Lung (tissue), 16 donors: ENCODE results near the gene EXPH5. TPM values are rescaled to one million over a fixed set of nuclear protein-coding genes. Genes with fewer than 3 reads are reported as not detected.
"Not testable (repeated sequence)": the region's sequence is repeated elsewhere in the genome, so short reads cannot be mapped to it uniquely, and the experiment has no call there.

Experiments
- ATAC-seq: fragments of 200-7000 bp; cut with Tn5 transposase; one replicate; pipeline ENCODE4 v1.9.1; 2020; ENCODE audit warnings: moderate number of reproducible peaks; ENCODE audit not compliant: insufficient read depth, low FRiP score
- DNase-seq, 3 donors: peaks; one replicate each; pipeline ENCODE4 v3.0.0-alpha.2; 2013 to 2017
- H3K27ac ChIP-seq, 2 donors: one replicate each; pipeline ENCODE4 v1.5.1; 2013; ENCODE audit warnings: mild to moderate bottlenecking in 2 of 2, moderate library complexity in 2 of 2, control low read depth in 1 of 2, inconsistent platforms in 1 of 2, low read depth in 1 of 2, low read length in 1 of 2
- H3K27me3 ChIP-seq, 3 donors: one replicate each; pipeline ENCODE4 v1.5.1; 2013; ENCODE audit warnings: low read length in 2 of 3; ENCODE audit not compliant: control insufficient read depth in 3 of 3, insufficient read depth in 3 of 3
- H3K36me3 ChIP-seq, 4 donors: one replicate each; pipeline ENCODE4 v1.5.1; 2013; ENCODE audit warnings: low read length in 4 of 4, mild to moderate bottlenecking in 1 of 4, moderate library complexity in 1 of 4; ENCODE audit not compliant: control insufficient read depth in 4 of 4, insufficient read depth in 4 of 4
- H3K4me1 ChIP-seq, 5 donors: one replicate each; pipeline ENCODE4 v1.5.1; 2013; ENCODE audit warnings: low read length in 5 of 5, mild to moderate bottlenecking in 2 of 5, moderate library complexity in 1 of 5; ENCODE audit not compliant: control insufficient read depth in 5 of 5, insufficient read depth in 5 of 5
- H3K4me3 ChIP-seq: one replicate; pipeline ENCODE4 v1.5.1; 2013; ENCODE audit warnings: mild to moderate bottlenecking, control low read depth, moderate library complexity
- H3K9ac ChIP-seq, 2 donors: one replicate each; pipeline ENCODE4 v1.5.1; 2013; ENCODE audit warnings: low read length in 2 of 2, control low read depth in 1 of 2; ENCODE audit not compliant: insufficient read depth in 1 of 2
- H3K9me3 ChIP-seq, 4 donors: one replicate each; pipeline ENCODE4 v1.5.1; 2013; ENCODE audit warnings: low read length in 3 of 4, mild to moderate bottlenecking in 1 of 4, moderate library complexity in 1 of 4; ENCODE audit not compliant: control insufficient read depth in 4 of 4, insufficient read depth in 3 of 4
- WGBS, 2 donors: extraction: QIAGEN DNeasy Blood & Tissue Kit; methylation state at CpG; one replicate each; pipeline ENCODE4 v1.1.7; 2013; 5-methylcytosine and 5-hydroxymethylcytosine counted together
- long read RNA-seq, 5 donors: transcript quantifications; one replicate each; lab custom pipeline, GENCODE V29; 2026
- polyA plus RNA-seq, 2 donors: library from polyadenylated mRNA; stranded (reverse); fragments of 200-250 nt; gene quantifications; one replicate each; pipeline ENCODE4 v1.2.1, GENCODE V29; 2013
- total RNA-seq, 2 donors: library from RNA; depleted of rRNA in 1 of 2; stranded (reverse); fragments of >200 nt in 1 of 2; gene quantifications; one replicate each; pipeline ENCODE4 v1.2.1, GENCODE V29; 2014 to 2021
- TF ChIP-seq, protein P1 (sequence below): IDR thresholded peaks from 2 replicates; pipeline ENCODE4 v1.5.1; 2012; ENCODE audit warnings: mild to moderate bottlenecking; ENCODE audit errors: control extremely low read depth, extremely low read depth
- donor health status: control.
- donor health status: control.
- donor health status: Bipolar disorder and iron deficiency.
- donor health status: healthy.
- donor health status: DM: yes; HTN: yes; CAD: no.

The EXPH5 gene, protein sequence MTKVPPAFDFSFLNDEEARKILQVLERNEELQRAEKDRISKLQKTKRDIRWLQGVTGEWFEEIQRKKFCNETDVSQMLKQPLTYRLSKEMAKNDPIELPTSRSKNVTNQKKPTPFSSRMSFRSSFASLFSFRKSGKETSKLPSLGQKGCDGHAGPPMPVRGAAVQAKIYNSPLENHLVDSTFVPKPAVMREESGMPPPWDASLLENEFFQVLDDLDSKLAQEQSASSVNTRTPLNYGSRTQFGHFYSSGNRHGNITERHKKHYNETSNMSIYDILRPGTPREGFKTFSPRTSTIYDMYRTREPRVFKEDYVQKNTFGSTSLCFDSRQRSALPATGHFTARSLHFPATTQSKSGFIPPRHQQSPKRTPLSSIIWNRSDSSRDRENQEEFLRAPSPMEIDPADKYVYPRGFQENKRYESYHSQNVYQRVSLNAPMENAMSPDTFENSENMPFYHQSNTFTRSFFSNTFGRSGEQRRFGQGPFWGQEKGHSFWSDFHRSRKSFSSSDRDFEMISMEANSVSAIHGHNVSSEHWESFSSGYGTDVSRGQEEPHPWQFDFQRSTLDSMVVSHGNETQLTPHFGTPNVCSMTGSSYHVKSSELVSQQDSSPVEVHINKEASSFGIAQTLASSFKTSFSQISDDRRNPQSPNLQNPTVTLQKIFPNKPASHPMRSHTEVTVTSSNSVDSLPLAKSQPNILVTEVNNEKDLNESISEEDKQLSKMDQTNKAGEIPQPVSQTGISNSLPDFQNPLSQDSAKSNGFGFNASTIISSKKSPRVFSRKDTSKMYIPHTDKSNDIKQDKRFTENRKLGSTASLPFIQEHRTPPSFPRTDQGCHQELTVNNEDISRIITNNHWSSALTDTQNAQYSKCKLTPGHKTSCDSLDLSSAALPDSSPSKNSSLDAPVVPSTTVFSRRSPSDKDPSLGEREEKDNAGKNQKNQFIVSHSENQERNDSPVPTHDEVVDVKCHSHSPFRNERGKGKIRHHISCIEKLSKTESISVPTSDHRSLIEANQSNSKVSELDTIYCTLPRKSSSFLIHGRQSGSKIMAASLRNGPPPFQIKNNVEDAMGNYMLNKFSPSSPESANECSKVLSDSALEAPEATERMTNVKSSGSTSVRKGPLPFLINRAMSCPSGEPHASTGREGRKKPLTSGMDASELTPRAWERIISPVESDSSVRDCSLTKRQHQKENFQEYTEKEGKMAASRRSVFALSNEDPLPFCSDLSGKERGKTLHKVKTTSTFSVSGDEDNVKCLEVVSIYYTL (N-terminal part only)
- total RNA-seq (10 to 100 TPM; 25.2 to 28.8 TPM), polyA plus RNA-seq (1 to 10 TPM; 1.1 to 5.2 TPM)
- long read RNA-seq, donor 1, full-length matches to known transcripts, result 1 of 1 reads
- long read RNA-seq, donor 1, partial matches to known transcripts, result 0 of 1 reads
- long read RNA-seq, donor 1, other reads (novel, unspliced or antisense), result 0 of 1 reads
- long read RNA-seq, donor 2, full-length matches to known transcripts, result 1 of 1 reads
- long read RNA-seq, donor 2, partial matches to known transcripts, result 0 of 1 reads
- long read RNA-seq, donor 2, other reads (novel, unspliced or antisense), result 0 of 1 reads
- long read RNA-seq, donor 3, result 0 reads
- long read RNA-seq, donor 4, result 0 reads
- long read RNA-seq, donor 5, full-length matches to known transcripts, result 2 of 2 reads
- long read RNA-seq, donor 5, partial matches to known transcripts, result 0 of 2 reads
- long read RNA-seq, donor 5, other reads (novel, unspliced or antisense), result 0 of 2 reads

GRCh38 chr11:108593214-108593922, at the start of gene EXPH5:
TSS of gene EXPH5 (minus strand) at chr11:108593768. CDS start at chr11:108593536, 232 bp downstream.
- peak; percentile 86 to 94 (median 92) for DNase-seq
- H3K27me3 ChIP-seq, result peaks cover 0 to 19% (median 17%) of the 10 kb centered on the region in 3 donors
- H3K27ac ChIP-seq, result peak within 1 kb of the TSS in 1 of 2 donors; percentile 88
- H3K9me3 ChIP-seq, result no peaks in the 10 kb centered on the region
- H3K9ac ChIP-seq, result peak within 1 kb of the TSS; percentile 67 to 72
- no peaks in the 10 kb centered on the region for H3K36me3 ChIP-seq
- peaks cover 0 to 13% (median 0%) of the 10 kb centered on the region in 5 donors for H3K4me1 ChIP-seq
- ATAC-seq, result peak; percentile 91
- WGBS, 2 donors, result 0 to 1% methylated on average over 37 of the region's 37 CpGs
- TF ChIP-seq, protein P1, sequence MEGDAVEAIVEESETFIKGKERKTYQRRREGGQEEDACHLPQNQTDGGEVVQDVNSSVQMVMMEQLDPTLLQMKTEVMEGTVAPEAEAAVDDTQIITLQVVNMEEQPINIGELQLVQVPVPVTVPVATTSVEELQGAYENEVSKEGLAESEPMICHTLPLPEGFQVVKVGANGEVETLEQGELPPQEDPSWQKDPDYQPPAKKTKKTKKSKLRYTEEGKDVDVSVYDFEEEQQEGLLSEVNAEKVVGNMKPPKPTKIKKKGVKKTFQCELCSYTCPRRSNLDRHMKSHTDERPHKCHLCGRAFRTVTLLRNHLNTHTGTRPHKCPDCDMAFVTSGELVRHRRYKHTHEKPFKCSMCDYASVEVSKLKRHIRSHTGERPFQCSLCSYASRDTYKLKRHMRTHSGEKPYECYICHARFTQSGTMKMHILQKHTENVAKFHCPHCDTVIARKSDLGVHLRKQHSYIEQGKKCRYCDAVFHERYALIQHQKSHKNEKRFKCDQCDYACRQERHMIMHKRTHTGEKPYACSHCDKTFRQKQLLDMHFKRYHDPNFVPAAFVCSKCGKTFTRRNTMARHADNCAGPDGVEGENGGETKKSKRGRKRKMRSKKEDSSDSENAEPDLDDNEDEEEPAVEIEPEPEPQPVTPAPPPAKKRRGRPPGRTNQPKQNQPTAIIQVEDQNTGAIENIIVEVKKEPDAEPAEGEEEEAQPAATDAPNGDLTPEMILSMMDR, result no peak
- H3K4me3 ChIP-seq, result peak within 1 kb of the TSS; percentile 71

GRCh38 chr11:108641752-108642151, 48.2 kb upstream of the EXPH5 start:
- ATAC-seq, H3K27me3 ChIP-seq, H3K4me1 ChIP-seq, H3K9me3 ChIP-seq, H3K9ac ChIP-seq, DNase-seq, H3K4me3 ChIP-seq, H3K27ac ChIP-seq, H3K36me3 ChIP-seq: not testable (repeated sequence)
- WGBS, 2 donors, result 86 to 90% methylated on average over 1 of the region's 1 CpG

DNA sequence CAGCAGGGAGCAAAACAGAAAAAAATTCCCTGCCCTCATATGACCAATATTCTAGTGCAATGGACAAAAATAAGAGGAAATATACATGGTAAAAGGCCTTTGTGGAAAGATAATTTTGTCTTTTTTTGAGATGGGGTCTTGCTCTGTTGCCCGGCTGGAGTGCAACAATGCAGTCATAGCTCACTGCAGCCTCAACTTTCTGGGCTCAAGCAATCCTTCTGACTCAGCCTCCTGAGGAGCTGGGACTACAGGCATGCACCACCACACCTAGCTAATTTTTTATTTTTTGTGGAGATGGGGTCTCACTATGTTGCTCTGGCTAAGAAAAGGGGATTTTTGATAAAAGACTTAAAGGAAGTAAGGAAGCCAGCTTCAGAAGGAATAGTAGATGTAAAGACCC, 45.6 kb upstream of the EXPH5 start:
- TF ChIP-seq, protein P1, result no peak
- Histone ChIP-seq H3K4me3 (no peak overlapping the region), H3K27me3 (no peaks in the 10 kb centered on the region), H3K9me3 (no peaks in the 10 kb centered on the region), H3K4me1 (no peaks in the 10 kb centered on the region), H3K36me3 (no peaks in the 10 kb centered on the region), H3K9ac (no peak overlapping the region), H3K27ac (no peak overlapping the region)
- WGBS, 2 donors, result 83 to 98% methylated on average over 1 of the region's 1 CpG
- ATAC-seq, result no peak
- DNase-seq, result no peak
